MV-4-11 (cell line): ENCODE results near the gene CLEC6A.
"Not testable (repeated sequence)": the region's sequence is repeated elsewhere in the genome, so short reads cannot be mapped to it uniquely, and the experiment has no call there.

Experiments used
- DNase-seq: peaks from one replicate; lab custom pipeline; 2025; lab: John Stamatoyannopoulos, UW

CLEC6A gene

DNA sequence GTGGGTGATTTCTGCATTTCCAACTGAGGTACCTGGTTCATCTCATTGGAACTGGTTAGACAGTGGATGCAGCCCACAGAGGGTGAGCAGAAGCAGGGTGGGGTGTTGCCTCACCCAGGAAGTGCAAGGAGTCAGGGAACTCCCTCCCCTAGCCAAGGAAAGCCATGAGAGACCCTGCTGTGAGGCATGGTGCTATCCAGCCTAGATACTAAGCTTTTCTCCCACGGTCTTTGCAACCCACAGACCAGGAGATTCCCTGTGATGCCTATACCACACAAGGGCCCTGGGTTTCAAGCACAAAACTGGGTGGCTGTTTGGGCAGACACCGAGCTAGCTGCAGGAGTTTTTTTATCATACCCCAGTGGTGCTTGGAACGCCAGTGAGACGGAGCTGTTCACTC, 39.9 kb downstream of the CLEC6A start:
- DNase-seq: not testable (repeated sequence)

DNA sequence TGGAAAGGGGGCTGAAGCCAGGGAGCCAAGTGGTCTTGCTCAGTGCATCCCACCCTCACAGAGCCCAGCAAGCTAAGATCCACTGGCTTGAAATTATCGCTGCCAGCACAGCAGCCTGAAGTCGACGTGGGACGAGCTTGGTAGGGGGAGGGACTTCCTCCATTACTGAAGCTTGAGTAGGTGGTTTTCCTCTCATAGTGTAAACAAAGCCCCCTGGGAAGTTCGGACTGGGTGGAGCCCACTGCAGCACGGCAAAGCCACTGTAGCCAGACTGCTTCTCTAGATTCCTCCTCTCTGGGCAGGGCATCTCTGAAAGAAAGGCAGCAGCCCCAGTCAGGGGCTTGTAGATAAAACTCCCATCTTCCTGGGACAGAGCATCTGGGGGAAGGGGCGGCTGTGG, 40.3 kb downstream of the CLEC6A start:
- DNase-seq: not testable (repeated sequence)

DNA sequence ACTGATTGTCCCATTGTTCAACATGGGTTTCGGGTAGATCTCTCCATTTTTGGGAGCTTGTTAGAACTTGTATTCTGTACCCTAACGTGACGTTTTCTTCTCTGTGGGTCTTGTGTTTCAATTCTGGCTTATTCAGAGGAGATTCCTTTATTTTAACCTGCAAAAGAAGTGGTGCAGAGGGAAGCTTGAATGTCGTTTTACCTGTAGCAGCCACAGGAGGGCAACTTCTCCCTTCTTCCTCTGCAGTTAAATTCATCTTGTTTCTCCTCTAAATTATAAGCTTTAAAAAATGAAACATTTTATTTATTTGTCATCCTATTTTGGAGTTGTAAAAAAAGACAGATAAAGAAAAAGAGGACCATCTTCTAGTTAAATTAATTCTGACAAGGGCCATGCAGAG, 43.9 kb downstream of the CLEC6A start:
- no peak for DNase-seq

DNA sequence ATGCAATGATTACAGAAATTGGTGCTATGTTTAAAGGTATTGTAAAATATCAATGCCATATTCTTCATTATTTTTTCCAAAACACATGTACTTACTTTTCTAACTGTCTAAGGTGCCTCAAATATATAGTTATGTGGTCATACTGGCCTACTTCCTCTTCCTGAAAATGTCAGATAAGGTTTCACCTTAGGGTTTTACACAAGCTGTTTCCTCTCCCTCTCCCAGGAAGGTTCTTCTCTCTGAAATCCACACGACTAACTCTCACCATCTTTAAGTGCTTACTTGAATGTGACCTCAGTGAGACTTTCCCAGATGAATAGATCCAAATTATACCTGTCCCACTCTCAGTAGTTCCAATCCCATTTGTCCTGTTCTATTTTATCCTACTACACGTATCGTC, 46.0 kb downstream of the CLEC6A start:
- DNase-seq: peak; percentile 29

DNA sequence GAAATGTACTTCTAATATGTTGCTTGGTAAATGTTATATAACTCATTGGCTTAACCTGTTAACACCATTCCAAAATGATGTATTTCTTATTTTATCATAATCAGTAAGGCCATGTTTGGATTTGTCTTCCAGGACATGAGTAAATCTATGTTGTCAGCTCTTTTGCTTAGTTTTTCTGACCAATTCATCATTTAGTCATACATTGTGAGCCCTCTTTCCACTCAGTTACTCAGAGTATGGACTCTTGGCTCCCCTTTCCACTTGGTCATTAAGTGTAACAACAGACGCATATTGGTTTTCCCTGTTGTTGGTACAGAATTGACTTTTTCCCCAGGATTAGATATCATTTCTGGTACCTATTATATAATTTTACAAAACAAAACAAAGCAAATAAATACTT, 48.6 kb downstream of the CLEC6A start:
- no peak for DNase-seq

DNA sequence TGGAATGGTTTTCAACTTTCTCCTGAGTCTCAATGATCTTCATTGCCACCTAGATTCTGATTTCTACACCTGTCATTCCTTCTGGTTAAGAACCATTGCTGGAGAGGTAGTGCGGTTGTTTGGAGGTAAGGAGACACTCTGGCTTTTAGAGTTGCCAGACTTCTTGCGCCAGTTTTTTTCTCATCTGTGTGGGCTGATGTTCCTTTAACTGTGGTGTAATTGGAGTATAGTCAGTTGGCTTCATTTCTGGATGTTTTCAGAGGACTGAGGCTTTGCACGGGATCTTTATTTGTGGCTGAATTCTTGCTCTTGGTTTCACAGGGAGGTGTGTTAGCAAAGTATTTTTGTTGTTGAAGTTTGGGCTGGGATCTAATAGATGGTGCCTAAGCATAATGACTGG, 51.8 kb downstream of the CLEC6A start:
- no peak for DNase-seq

DNA sequence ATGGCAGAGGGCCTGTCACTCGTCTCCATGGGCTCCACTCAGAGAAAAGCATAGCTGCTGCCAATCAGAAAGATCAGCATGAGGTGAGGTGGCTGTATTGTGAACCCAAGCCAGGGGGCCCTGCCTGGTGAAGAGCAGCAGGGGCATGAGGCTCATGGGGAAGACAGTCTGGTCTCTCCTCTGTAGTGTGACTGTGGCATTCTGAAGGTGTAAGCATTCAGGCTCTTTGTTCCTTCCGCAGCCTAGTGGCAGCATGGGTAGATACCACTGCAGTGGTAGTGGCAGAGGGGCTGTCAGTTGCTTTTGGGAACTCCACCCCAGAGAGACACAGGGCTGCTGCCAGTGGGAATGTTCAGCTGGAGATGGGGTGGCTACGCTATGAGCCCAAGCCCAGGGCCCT, 52.5 kb downstream of the CLEC6A start:
- DNase-seq: no peak

DNA sequence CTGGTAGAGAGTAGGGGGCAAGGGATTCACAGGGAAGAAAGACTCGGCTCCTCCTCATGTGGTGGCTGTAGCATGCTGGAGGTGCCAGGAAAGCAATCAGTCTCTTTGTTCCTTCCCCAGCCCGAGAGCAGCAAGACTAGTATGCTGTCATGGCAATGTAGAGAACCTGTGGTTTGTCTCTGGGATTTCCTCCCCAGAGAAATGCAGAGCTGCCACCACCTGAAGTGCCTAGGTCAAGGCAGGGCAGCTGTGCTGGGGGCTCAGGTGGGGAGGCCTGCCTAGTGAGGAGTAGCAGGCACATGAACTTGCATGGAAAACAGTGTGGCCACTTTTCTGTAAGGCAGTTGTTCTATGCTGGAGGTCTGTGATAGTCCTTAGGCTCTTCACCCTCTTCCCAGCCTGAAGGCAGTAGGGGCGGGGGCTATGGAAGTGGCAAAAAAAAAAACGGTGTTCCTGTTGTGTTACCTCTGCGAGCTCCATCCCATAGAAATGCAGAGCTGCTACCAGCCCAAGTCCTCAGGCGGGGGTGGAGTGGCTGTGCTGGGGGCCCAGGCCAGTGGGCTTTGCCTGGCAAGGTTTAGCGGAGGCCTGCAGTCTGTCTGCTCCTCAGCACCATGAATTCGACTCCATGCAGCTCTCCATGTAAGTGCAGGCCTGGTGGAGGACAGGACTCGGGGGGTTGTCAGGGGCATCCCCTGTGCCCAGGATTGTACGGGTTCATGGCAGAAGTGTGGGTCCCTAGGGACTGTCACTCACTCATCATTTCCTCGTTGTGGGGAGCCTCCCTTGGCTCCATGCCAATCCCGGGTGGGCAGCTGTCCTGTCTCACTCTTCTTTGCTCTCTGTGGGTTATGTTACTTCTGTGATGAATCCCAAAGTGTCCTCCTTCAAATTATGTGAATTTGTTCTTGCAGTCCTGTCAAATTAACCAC, 53.4 kb downstream of the CLEC6A start:
- DNase-seq: no peak

DNA sequence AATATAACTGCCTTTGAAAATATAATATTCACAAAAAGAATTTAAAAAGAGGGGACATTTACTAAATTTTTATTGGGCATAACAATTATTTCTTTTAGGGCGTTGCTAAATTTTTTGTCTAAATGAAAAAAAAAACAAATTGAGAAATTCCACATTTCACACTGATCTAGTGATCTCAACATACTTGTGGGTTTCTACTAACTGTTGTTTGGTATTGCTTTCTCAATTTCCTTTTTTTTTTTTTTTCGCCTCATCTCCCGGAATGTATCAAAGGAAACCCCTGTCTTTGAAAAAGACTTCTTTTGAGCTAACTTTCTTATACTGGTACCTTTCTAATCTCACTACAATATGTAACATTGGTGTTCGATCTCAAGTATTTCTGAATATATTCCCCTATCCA, 57.5 kb downstream of the CLEC6A start, which contains the start of gene CLEC4D:
TSS of gene CLEC4D (plus strand) at position 248 of the 400 bp plus-strand sequence. CDS start 230 bp downstream, outside the sequence.
- peak; percentile 74 for DNase-seq

DNA sequence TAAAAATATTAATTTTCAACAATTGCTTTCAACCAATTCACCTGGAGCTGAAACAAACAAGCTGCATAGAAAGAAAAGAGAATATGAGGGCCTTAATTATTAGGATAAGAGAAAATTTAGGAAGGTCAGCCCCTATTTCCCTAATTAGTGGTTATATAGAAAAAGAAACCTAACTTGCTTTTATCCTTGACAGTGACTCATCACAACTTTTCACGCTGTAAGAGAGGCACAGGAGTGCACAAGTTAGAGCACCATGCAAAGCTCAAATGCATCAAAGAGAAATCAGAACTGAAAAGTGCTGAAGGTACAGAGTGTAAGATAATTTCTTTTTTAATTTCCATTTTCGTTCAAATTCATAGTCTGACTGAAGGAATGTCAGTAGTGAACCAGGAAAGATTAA, 62.2 kb downstream of the CLEC6A start:
- no peak for DNase-seq

DNA sequence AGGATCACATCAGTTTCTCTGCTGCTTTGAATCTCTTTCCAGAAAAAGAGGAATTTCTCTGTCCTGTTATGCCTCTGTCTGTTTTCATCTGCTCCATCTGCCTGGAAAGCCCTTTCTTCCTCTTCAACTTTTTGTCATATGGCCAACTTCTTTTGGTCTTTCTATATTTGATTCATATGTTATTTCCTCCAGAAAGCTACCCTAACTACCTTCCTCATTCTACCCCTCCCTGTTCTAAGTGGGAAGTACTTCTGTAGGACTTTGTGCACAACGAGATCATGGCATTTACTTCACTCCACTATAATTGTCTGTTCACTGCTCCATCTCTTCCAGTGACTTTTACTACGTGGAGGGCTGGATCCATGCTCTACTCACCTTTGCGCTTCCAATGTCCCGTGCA, 63.4 kb downstream of the CLEC6A start:
- DNase-seq: peak; percentile 58

DNA sequence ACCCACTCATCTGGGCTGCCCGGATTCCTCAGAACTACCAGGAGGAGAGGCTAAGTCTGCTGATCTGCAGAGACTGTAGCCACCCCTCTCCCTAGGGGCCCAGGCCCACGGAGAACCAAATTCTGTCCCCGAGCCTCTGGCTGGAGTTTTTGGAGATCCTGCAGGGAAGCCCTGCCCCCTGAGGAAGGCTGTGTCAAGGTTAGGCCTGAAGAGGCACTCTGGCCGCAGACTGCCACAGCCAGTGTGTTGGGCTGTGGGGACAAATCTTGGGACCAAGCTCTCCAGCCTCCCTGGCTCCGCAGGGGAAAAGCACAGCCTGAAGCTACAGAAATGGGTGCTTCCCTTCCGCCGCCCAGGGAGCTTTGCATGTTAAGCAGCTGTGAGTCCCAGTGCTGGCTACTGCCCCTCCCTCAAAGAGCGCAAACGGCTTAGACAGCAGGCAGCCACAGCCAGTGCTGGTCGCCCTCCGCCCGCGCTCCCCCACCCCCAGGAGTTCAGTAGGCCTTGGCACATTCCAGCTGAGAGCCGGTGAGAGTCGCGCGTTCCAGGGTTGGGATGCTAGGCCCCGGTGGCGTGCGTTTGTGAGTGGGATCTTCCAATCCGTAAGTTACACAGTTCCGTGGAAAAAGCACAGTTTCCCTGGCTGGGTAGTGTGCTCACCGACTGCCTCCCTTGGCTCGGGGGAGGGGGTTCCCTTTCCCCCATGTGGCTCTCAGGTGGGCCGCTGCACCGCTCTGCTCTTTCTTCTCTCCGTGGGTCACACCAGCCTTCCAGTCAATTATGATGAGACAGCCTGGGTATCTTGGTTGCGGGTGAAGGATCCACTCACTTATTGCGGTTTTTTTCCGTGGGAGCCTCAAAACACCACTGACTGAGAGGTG, 71.7 kb downstream of the CLEC6A start:
- DNase-seq: no peak
